Spleen (tissue), 7 donors: ENCODE results near the gene ATG5.

Experiments used
- POLR2A ChIP-seq, 3 donors: fragments of 450-650 bp; IDR thresholded peaks; one replicate each; pipeline ENCODE4 v1.5.1; 2017; ENCODE audit warnings: antibody characterized with exemption in 3 of 3, mild to moderate bottlenecking in 1 of 3
- POLR2AphosphoS5 ChIP-seq, 3 donors: sonication (generic); formaldehyde crosslinking; IDR thresholded peaks; one replicate each; pipeline ENCODE4 v1.5.1; 2017; ENCODE audit warnings: antibody characterized with exemption in 3 of 3
- TF ChIP-seq, protein P1 (sequence below), 11 experiments: fragments of 200-600 bp in 7 of 11; fragments of 450-650 bp in 4 of 11; sonication (generic) in 4 of 11; IDR thresholded peaks in 8 of 11; conservative IDR thresholded peaks in 3 of 11; 1 replicate in 7 of 11; 2 replicates in 4 of 11; pipeline versions ENCODE4 v1.4.0 to v1.8.0; 2016 to 2021; ENCODE audit warnings: antibody characterized with exemption in 11 of 11, inconsistent platforms in 4 of 11, mild to moderate bottlenecking in 1 of 11
- donor health status: DM: no; HTN: no; CAD: no; lungs with moderate emphysema.
- donor health status: DM: no; HTN: no; CAD: no.
- donor health status: DM: no; HTN: no; CAD: no.

DNA sequence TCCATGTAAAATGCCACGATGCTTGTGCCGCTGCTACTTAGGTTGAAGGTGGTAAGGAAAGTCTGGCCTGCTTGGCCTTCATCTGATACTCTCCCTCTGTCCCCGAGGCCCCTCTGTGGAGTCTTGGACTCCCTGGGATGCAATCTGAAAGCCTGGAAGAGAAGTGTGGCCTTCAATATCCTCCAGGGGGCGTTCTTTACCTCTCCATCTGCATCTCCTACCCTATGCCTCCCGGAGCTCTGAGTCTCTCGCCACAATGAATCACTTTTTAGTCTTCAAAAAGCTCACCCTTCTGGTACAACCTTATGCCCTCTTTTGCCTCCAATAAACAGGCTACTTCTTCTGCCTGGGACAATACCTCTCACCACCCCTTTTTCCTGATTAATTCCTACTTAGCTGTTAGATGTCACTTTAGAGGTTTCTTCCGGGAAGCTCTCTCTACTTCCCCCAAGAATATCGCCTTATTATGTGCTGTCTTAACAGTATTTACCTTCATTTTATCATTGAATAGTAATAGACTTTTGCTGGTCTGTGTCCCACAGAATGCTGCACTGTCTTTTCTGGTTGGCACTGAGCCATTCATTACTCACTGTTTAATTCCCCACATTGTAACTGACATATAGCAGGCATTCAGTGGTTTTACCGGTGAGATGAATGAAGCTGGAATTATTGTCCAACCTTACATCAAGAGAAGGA is 13.9 kb upstream of the ATG5 start:
- TF ChIP-seq POLR2A (IDR thresholded peaks at IDR 0.05) (no peak), POLR2AphosphoS5 (IDR thresholded peaks at IDR 0.05) (no peak)
- TF ChIP-seq, protein P1, sequence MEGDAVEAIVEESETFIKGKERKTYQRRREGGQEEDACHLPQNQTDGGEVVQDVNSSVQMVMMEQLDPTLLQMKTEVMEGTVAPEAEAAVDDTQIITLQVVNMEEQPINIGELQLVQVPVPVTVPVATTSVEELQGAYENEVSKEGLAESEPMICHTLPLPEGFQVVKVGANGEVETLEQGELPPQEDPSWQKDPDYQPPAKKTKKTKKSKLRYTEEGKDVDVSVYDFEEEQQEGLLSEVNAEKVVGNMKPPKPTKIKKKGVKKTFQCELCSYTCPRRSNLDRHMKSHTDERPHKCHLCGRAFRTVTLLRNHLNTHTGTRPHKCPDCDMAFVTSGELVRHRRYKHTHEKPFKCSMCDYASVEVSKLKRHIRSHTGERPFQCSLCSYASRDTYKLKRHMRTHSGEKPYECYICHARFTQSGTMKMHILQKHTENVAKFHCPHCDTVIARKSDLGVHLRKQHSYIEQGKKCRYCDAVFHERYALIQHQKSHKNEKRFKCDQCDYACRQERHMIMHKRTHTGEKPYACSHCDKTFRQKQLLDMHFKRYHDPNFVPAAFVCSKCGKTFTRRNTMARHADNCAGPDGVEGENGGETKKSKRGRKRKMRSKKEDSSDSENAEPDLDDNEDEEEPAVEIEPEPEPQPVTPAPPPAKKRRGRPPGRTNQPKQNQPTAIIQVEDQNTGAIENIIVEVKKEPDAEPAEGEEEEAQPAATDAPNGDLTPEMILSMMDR (IDR thresholded peaks at IDR 0.05 in 8 of 11, conservative IDR thresholded peaks at IDR 0.05 in 3 of 11), result peak in 10 of 11 experiments; percentile 4 to 78 (median 62)
